SU-DHL-6 (cell line): ENCODE data around the gene TRPV5.

ENCODE experiments used
- H2AFZ ChIP-seq: fragments of 200-600 bp; sonication (generic); 2 replicates; pipeline ENCODE4 v1.6.1; 2014; ENCODE audit warnings: low read depth, mild to moderate bottlenecking, moderate library complexity, mixed read lengths, antibody characterized with exemption, low read length; ENCODE audit not compliant: severe bottlenecking
- H3F3A ChIP-seq: fragments of 200-600 bp; shearing (Covaris generic); 2 replicates; pipeline ENCODE4 v1.6.0; 2016; ENCODE audit warnings: antibody characterized with exemption, mild to moderate bottlenecking; ENCODE audit not compliant: insufficient read depth
- H3K27ac ChIP-seq: fragments of 200-600 bp; sonication (generic); 2 replicates; pipeline ENCODE4 v1.5.1; 2016; ENCODE audit warnings: low read depth, mild to moderate bottlenecking, low read length, moderate library complexity, mixed read lengths
- H3K27me3 ChIP-seq: fragments of 200-600 bp; sonication (generic), shearing (Covaris generic); 2 replicates; pipeline ENCODE4 v1.6.0; 2014; ENCODE audit warnings: mild to moderate bottlenecking, low read length
- H3K36me3 ChIP-seq: fragments of 200-600 bp; sonication (generic); 2 replicates; pipeline ENCODE4 v1.6.1; 2014; ENCODE audit warnings: mild to moderate bottlenecking, low read length, mixed read lengths
- H3K4me2 ChIP-seq: fragments of 300-600, 200-600 bp; shearing (Covaris generic), sonication (generic); 2 replicates; pipeline ENCODE4 v1.6.0; 2014; ENCODE audit warnings: low read length, low read depth, mild to moderate bottlenecking; ENCODE audit not compliant: poor library complexity, severe bottlenecking
- H3K4me3 ChIP-seq: fragments of 200-600 bp; sonication (generic); 2 replicates; pipeline ENCODE4 v1.5.1; 2014; ENCODE audit warnings: antibody characterized with exemption, low read length, mild to moderate bottlenecking, mixed read lengths; ENCODE audit not compliant: insufficient read depth, poor library complexity, severe bottlenecking
- H3K79me2 ChIP-seq: fragments of 200-600 bp; sonication (generic); 2 replicates; pipeline ENCODE4 v1.6.1; 2014; ENCODE audit warnings: mild to moderate bottlenecking, low read length, moderate library complexity; ENCODE audit not compliant: insufficient read depth
- H3K9ac ChIP-seq: fragments of 200-600 bp; sonication (generic); 2 replicates; pipeline ENCODE4 v1.7.0; 2014; ENCODE audit warnings: mild to moderate bottlenecking, low read length
- H3K9me2 ChIP-seq: fragments of 200-600 bp; sonication (generic); replicated peaks from 2 replicates; pipeline ENCODE4 v1.6.1; 2014; ENCODE audit warnings: low read length; ENCODE audit not compliant: insufficient read depth
- H3K9me3 ChIP-seq: fragments of 200-600 bp; sonication (generic); 2 replicates; pipeline ENCODE4 v1.6.1; 2014; ENCODE audit warnings: low read length, mixed read lengths; ENCODE audit not compliant: insufficient read depth
- H4K20me1 ChIP-seq: fragments of 200-600 bp; sonication (generic); 2 replicates; pipeline ENCODE4 v1.6.1; 2014; ENCODE audit warnings: low read depth, mild to moderate bottlenecking, antibody characterized with exemption, low read length, moderate library complexity, mixed read lengths
- CTCF ChIP-seq: fragments of 200-600 bp; sonication (generic); IDR thresholded peaks from one replicate; pipeline ENCODE4 v1.5.1; 2017; ENCODE audit warnings: antibody characterized with exemption, mild to moderate bottlenecking, low read length, moderate library complexity; ENCODE audit not compliant: insufficient read depth, poor library complexity, severe bottlenecking
- EZH2phosphoT487 ChIP-seq: fragments of 200-600 bp; sonication (generic), shearing (Covaris generic); conservative IDR thresholded peaks from 2 replicates; pipeline ENCODE4 v1.6.1; 2018; ENCODE audit warnings: mild to moderate bottlenecking, antibody characterized with exemption, low read length, moderate library complexity, mixed read lengths

TRPV5 gene

GRCh38 chr7:142883571-142884285 is 49.8 kb downstream of the TRPV5 start:
- Histone ChIP-seq H3K9me3 (no peaks in the 10 kb centered on the region), H3K4me3 (no peak overlapping the region), H4K20me1 (no peaks in the 10 kb centered on the region), H3F3A (no peaks in the 10 kb centered on the region), H3K9me2 (no peaks in the 10 kb centered on the region), H3K4me2 (no peak overlapping the region), H3K27ac (no peak overlapping the region), H3K79me2 (no peaks in the 10 kb centered on the region), H3K9ac (no peak overlapping the region), H2AFZ (no peak overlapping the region), H3K36me3 (no peaks in the 10 kb centered on the region), H3K27me3 (no peaks in the 10 kb centered on the region)
- TF ChIP-seq CTCF, result no peak
- no peak for TF ChIP-seq EZH2phosphoT487

DNA sequence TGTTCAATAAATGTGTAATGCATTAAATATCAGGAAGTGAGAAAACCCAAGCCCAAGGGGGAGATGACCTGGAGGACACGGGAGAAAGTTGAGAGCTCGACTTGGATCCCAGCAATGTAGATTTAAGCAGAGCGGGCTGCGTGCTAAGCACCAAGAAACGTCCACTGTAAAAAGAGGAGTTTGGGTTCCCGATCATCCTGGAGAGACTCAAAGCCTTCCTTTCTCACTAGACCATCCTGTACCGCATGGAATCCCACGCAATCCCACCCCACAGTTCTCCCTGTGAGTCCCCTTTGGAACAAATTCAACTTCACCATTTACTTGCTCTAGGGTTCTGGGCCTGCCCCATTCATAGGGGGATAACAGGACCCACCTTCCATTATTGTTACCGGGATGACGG is 50.4 kb downstream of the TRPV5 start:
- Histone ChIP-seq H2AFZ (no peak overlapping the region), H3K27ac (no peak overlapping the region), H4K20me1 (no peaks in the 10 kb centered on the region), H3F3A (no peaks in the 10 kb centered on the region), H3K9me2 (no peaks in the 10 kb centered on the region), H3K9ac (no peak overlapping the region), H3K9me3 (no peaks in the 10 kb centered on the region), H3K27me3 (no peaks in the 10 kb centered on the region), H3K4me3 (no peak overlapping the region), H3K36me3 (no peaks in the 10 kb centered on the region), H3K4me2 (no peak overlapping the region), H3K79me2 (no peaks in the 10 kb centered on the region)
- no peak for TF ChIP-seq EZH2phosphoT487
- TF ChIP-seq CTCF, result no peak

DNA sequence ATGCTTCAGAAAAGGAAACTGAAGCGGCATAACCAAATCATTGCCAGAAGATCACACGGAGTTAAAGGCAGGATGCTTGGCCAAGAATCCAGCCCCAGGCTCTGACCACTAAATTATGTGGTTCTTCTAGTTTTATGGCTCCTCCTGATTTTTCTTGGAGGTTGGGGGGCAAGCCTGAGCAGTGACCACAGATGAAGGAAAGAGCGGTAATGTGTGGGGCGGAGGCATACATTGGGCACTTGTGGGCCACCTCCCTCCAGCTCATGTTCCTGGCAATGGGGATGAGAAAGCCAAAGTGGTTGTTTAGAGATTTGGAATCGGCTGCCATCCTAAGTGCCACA is 51.2 kb downstream of the TRPV5 start:
- Histone ChIP-seq H3K4me2 (no peak overlapping the region), H3K9ac (no peak overlapping the region), H3K9me2 (no peaks in the 10 kb centered on the region), H3K9me3 (no peaks in the 10 kb centered on the region), H3K27ac (no peak overlapping the region), H4K20me1 (no peaks in the 10 kb centered on the region), H3K79me2 (no peaks in the 10 kb centered on the region), H3F3A (no peaks in the 10 kb centered on the region), H2AFZ (no peak overlapping the region), H3K27me3 (no peaks in the 10 kb centered on the region), H3K36me3 (no peaks in the 10 kb centered on the region), H3K4me3 (no peak overlapping the region)
- TF ChIP-seq CTCF, result no peak
- TF ChIP-seq EZH2phosphoT487, result no peak
